SH-SY5Y (cell line): ENCODE measurements around the gene MYH10.

Source experiments
- GATA2 ChIP-seq: IDR thresholded peaks from 2 replicates; pipeline ENCODE4 v1.6.1; 2011; ENCODE audit warnings: mild to moderate bottlenecking, low read depth, low read length
- GATA3 ChIP-seq: IDR thresholded peaks from 2 replicates; pipeline ENCODE4 v1.6.1; 2011; ENCODE audit warnings: low read depth, mild to moderate bottlenecking, low read length, moderate library complexity

DNA sequence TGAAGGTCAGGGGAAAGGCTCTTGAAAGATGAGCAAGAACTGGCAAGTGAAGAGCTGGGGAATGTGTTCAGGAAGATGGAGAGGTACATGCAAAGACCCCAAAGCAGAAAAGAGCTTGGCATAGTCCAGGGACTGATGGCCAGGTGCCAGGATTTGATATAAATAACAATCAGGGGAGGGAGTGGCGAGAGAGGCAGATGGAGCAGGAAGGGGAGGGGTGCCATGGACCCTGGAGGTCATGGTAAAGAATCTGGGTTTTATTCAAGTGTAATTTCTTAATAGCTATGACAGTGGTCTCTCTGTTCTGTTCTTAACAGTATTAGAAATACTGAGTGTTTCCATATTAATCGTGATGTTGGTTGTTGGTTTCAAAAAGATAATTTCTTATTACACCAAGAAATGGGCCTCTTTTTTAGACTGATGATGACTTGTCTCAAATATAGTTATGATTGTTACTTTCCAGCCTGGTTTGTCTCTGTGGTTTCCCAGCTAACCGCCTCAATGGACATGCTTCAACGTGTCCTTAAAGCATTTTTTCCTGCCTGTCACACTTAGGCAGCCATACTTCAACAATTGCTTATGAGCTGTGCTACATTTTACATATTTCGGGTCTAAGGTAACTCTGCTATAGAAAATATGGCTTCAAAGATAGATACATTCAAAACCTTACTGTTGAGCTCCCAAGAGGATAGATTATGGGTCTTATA lies 49.4 kb downstream of the MYH10 start:
- TF ChIP-seq GATA3 (no peak), GATA2 (no peak)
